NB4 (cell line): ENCODE results near the gene CUL9.

Experiments
- MAX ChIP-seq: IDR thresholded peaks from 2 replicates; pipeline ENCODE4 v1.6.1; 2011; ENCODE audit warnings: low read depth, low read length
- POLR2A ChIP-seq: IDR thresholded peaks from 2 replicates; pipeline ENCODE4 v1.6.1; 2011; ENCODE audit warnings: mild to moderate bottlenecking; ENCODE audit not compliant: insufficient read length; ENCODE audit errors: extremely low read depth
- TF ChIP-seq, protein P1 (sequence below): IDR thresholded peaks from one replicate; pipeline ENCODE4 v1.5.1; 2012; ENCODE audit warnings: low read depth, low read length

DNA sequence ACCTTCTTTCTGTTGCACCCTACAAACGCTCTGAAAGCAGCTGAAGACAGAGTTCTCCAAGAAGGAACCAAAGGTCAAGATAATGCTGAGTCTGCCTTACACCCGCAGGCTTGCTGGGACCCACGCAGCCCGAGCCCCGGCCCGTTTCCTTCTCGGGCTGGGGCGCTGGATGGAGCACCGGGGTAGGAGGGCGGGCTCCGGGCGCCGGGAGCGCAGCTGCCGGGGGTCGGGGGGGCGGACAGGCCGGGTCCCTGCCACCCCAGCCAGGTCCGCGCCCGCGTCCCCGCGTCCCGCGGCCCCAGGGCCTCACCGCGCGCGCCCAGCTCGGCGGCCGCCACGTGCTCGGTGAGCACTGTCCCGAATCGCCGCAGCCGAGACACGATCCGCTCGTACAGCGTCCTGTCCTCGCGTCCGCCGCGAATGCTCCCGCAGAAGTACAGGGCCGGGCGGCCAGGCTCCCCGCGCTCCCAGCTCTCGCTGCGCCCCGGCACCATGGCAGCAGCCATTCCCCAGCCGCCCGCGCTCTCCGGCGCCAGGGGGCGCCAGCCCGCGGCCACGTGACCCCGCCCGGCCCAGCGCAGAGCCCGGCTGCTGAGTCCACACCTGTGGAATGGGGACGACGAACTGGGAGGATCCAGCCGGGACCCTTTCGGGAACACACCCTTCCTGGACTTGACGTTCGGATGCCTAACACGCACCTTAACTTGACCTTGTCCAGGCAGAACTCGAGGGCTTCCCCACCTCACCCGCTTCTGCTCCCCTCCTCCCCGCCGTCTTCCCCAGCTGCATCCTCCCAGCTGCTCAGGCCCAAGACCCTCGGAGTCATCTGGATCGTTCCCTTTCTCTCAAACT is 47.2 kb downstream of the CUL9 start, which contains the start of gene DNPH1:
- TF ChIP-seq, protein P1, sequence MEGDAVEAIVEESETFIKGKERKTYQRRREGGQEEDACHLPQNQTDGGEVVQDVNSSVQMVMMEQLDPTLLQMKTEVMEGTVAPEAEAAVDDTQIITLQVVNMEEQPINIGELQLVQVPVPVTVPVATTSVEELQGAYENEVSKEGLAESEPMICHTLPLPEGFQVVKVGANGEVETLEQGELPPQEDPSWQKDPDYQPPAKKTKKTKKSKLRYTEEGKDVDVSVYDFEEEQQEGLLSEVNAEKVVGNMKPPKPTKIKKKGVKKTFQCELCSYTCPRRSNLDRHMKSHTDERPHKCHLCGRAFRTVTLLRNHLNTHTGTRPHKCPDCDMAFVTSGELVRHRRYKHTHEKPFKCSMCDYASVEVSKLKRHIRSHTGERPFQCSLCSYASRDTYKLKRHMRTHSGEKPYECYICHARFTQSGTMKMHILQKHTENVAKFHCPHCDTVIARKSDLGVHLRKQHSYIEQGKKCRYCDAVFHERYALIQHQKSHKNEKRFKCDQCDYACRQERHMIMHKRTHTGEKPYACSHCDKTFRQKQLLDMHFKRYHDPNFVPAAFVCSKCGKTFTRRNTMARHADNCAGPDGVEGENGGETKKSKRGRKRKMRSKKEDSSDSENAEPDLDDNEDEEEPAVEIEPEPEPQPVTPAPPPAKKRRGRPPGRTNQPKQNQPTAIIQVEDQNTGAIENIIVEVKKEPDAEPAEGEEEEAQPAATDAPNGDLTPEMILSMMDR = peak; percentile 62
- peak; percentile 64 for TF ChIP-seq POLR2A
- TF ChIP-seq MAX = peak; percentile 95
